RWPE2 (cell line): ENCODE measurements around the gene IBSP.
A peak's percentile ranks its signal among the peaks of the same experiment; 100 is the strongest.

Experiments used
- ATAC-seq: fragments of 200-7000 bp; cut with Tn5 transposase; 3 replicates; pipeline ENCODE4 v1.9.1; 2021; ENCODE audit warnings: low read depth
- DNase-seq: peaks from one replicate; pipeline ENCODE4 v3.0.0-alpha.2; 2020; ENCODE audit warnings: low spot score
- H3K27ac ChIP-seq: fragments of 450-650 bp; 2 replicates; pipeline ENCODE4 v1.5.1; 2017; ENCODE audit warnings: mild to moderate bottlenecking; ENCODE audit not compliant: poor library complexity, severe bottlenecking
- H3K27me3 ChIP-seq: fragments of 250-450 bp; sonication (Bioruptor Pico); 2 replicates; pipeline ENCODE4 v1.5.1; 2021; ENCODE audit warnings: mild to moderate bottlenecking, moderate library complexity; ENCODE audit not compliant: insufficient read depth, poor library complexity, severe bottlenecking
- H3K36me3 ChIP-seq: fragments of 250-450 bp; sonication (Bioruptor Pico); 2 replicates; pipeline ENCODE4 v1.5.1; 2020; ENCODE audit warnings: low read depth, mild to moderate bottlenecking, moderate library complexity
- H3K4me1 ChIP-seq: fragments of 250-450 bp; sonication (Bioruptor Pico); 2 replicates; pipeline ENCODE4 v1.5.1; 2021; ENCODE audit warnings: mild to moderate bottlenecking, moderate library complexity; ENCODE audit not compliant: insufficient read depth, poor library complexity, severe bottlenecking
- H3K4me3 ChIP-seq: fragments of 250-450 bp; sonication (Bioruptor Pico); 2 replicates; pipeline ENCODE4 v1.5.1; 2021; ENCODE audit warnings: mild to moderate bottlenecking, moderate library complexity; ENCODE audit not compliant: severe bottlenecking
- H3K9me3 ChIP-seq: fragments of 250-450 bp; sonication (Bioruptor Pico); 2 replicates; pipeline ENCODE4 v1.5.1; 2021; ENCODE audit warnings: mild to moderate bottlenecking, moderate library complexity; ENCODE audit not compliant: severe bottlenecking
- TF ChIP-seq, protein P1 (sequence below): fragments of 450-650 bp; IDR thresholded peaks from one replicate; pipeline ENCODE4 v1.5.1; 2017; ENCODE audit warnings: mild to moderate bottlenecking, moderate library complexity; ENCODE audit not compliant: poor library complexity, severe bottlenecking

Gene IBSP

DNA sequence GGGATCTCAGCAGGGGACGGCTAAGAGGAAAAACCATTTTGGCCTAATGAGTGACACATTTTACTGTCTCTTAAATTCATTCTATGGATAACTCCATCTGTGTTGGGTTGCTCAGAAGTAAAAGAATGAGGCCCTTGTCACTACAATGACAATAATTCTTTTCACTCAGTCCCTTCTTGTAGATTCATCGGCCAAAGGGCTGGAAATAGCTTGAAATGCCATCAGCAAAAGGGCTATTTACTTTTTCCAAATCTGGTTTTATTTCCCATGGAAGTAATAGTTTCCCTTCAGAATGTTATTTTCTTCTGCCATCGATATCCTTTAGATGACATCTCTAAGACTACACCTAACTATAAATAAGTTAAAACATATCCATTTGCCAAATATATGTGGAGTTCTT is 40.8 kb downstream of the IBSP start:
- Histone ChIP-seq H3K27me3 (no peaks in the 10 kb centered on the region), H3K9me3 (no peaks in the 10 kb centered on the region), H3K4me1 (peaks cover 5% of the 10 kb centered on the region), H3K27ac (no peak overlapping the region), H3K36me3 (no peaks in the 10 kb centered on the region), H3K4me3 (no peak overlapping the region)
- ATAC-seq (no peak), DNase-seq (no peak)
- TF ChIP-seq, protein P1, sequence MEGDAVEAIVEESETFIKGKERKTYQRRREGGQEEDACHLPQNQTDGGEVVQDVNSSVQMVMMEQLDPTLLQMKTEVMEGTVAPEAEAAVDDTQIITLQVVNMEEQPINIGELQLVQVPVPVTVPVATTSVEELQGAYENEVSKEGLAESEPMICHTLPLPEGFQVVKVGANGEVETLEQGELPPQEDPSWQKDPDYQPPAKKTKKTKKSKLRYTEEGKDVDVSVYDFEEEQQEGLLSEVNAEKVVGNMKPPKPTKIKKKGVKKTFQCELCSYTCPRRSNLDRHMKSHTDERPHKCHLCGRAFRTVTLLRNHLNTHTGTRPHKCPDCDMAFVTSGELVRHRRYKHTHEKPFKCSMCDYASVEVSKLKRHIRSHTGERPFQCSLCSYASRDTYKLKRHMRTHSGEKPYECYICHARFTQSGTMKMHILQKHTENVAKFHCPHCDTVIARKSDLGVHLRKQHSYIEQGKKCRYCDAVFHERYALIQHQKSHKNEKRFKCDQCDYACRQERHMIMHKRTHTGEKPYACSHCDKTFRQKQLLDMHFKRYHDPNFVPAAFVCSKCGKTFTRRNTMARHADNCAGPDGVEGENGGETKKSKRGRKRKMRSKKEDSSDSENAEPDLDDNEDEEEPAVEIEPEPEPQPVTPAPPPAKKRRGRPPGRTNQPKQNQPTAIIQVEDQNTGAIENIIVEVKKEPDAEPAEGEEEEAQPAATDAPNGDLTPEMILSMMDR = no peak

DNA sequence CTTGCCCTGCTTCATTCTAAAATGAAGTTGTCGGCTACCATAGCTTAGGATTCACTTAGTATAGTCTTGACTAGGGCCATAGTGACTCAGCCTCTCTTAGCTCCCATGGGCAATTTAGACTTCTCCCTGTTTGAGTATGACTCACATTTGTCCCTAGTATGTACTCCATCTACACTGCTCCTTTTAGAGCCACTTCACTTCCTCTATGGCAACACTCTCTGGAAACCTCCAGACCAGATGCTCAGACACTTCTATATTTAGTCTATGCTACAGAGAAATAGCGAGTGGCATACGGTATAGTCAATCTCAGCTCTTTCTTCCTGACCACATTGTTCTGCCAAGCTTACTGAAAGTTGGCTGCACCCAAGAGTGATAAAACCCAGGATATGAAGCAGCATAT is 44.6 kb downstream of the IBSP start:
- DNase-seq (no peak), ATAC-seq (peak; percentile 93)
- Histone ChIP-seq H3K4me1 (peaks cover 7% of the 10 kb centered on the region), H3K27ac (no peak overlapping the region), H3K4me3 (no peak overlapping the region), H3K9me3 (no peaks in the 10 kb centered on the region), H3K27me3 (no peaks in the 10 kb centered on the region), H3K36me3 (no peaks in the 10 kb centered on the region)
- TF ChIP-seq, protein P1 = no peak

DNA sequence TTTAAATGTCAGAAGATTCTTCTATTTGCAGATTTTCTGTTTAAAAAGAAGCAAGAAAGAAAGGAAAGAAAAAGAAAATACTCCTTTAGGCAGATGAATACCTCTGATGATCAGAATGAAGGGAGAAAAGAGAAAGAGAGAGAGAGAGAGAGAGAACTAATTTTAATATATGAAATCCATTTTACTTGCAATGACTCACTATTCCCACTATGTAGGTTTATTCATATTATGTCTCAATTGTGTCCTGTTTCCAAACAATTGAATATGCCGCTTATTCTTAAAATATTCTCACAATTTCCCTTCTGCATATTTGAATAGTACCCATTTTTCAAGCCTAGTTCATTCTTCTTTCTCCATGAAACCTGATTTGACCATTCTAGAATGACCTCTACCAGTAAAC is 45.1 kb downstream of the IBSP start:
- no peak for ATAC-seq
- Histone ChIP-seq H3K36me3 (no peaks in the 10 kb centered on the region), H3K4me1 (peaks cover 7% of the 10 kb centered on the region), H3K27ac (no peak overlapping the region), H3K9me3 (no peaks in the 10 kb centered on the region), H3K27me3 (no peaks in the 10 kb centered on the region), H3K4me3 (no peak overlapping the region)
- TF ChIP-seq, protein P1 = no peak
- no peak for DNase-seq

DNA sequence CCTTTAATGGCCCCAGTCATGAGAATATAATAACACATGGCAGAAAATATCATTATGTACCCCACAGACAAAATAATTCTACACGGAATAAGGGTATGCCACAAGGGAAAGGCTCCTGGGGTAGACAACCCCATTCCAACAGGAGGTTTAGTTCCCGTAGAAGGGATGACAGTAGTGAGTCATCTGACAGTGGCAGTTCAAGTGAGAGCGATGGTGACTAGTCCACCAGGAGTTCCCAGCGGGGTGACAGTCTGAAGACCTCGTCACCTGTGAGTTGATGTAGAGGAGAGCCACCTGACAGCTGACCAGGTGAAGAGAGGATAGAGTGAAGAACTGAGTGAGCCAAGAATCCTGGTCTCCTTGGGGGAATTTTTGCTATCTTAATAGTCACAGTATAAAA is 46.9 kb downstream of the IBSP start:
- Histone ChIP-seq H3K9me3 (no peaks in the 10 kb centered on the region), H3K27me3 (no peaks in the 10 kb centered on the region), H3K4me3 (no peak overlapping the region), H3K4me1 (peaks cover 7% of the 10 kb centered on the region), H3K36me3 (no peaks in the 10 kb centered on the region), H3K27ac (no peak overlapping the region)
- TF ChIP-seq, protein P1 = no peak
- ATAC-seq (no peak), DNase-seq (no peak)

DNA sequence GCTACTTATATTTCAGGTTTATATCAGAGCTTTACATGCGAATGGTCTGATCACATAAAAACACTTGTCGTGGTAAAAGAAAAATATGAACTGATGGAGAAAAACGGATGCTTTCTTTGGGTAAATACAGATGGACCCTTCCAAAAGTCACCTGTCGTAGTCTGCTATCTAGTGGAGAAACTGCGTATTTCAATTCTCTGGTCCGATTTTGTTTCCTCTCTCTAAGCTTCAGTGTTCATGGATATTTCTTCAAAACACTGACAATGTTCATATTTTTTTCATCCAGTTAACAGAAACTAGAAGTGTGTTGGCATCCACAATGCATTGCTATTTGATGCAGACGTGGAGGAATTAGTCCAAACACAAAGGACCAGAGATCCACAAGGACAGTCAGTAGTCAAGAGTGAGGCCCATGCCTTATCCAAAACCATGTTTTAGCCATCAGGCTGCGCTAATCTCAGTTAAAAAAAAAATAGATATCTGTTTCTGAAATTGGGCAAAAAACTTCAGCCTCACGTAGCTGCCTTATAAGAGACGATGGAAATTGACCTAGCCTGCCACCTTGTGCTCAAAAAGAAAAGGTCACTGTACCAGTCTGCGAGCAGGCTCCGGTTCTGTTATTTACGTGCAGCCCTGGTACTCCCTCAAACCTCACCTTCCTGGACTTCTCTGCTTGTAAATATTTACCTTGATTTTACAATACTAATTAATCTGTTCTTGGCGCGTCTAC is 49.4 kb downstream of the IBSP start:
- H3K27ac ChIP-seq = no peak overlapping the region
- ATAC-seq = peak; percentile 87

More for the DNA sequence above, 49.4 kb downstream of the IBSP start:
- Histone ChIP-seq H3K36me3 (no peaks in the 10 kb centered on the region), H3K4me3 (no peak overlapping the region), H3K27me3 (no peaks in the 10 kb centered on the region), H3K4me1 (peaks cover 7% of the 10 kb centered on the region), H3K9me3 (no peaks in the 10 kb centered on the region)
- TF ChIP-seq, protein P1 = peak; percentile 83
- no peak for DNase-seq
